ENCODE data around the gene ESPNL. TPM values are rescaled to one million over a fixed set of nuclear protein-coding genes. Genes with fewer than 3 reads are reported as not detected.

Gene ESPNL
- total RNA-seq, 1 donor from 2014 or later = 1.6 TPM

DNA sequence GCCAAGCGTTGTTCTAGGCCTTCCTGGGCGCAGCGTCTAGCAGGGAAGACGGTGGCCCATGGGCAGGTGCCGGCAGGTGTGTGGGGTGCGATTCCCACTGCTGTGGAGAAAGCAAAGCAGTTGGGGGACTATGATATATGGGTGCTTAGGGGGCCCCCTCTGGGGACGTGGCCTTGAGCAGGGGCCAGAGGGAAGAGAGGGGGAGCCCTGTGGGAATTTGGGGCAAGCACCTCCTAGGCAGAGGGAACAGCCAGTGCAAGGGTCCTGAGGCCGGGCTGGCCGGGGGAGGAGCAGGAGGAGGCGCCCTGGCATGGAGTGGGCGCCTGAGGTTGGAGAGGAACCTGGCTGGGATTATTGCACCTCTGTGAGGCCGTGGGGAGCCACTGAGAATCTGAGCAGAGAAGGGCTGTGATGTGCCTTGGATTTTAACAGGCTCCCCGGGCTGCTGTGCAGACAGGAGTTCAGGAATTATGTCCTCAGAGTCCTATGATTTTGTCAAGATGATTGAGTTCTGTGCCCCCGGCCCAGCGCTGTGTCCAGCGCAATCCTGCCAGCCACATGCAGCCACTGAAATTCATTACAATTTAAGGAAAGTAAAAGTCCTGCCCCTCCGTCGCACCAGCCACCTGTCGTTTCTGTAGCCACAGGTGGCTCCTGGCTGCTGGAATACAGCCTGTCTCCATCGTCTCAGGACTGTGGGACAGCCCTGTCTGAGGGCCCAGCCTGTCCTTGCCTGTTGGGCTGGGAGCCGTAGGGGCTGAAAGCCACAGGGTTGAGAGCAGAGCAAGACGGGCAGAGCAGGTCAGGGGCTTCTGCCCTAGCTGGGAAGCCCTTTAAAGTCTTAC is 29.2 kb downstream of the ESPNL start:
- Histone ChIP-seq H3K27ac (ENCODE audit: low read depth, low read length) (no peak overlapping the region), H3K4me1 (ENCODE audit: control insufficient read depth in 3 of 3, insufficient read depth in 3 of 3, low read length in 3 of 3) (peaks cover 0 to 9% (median 0%) of the 10 kb centered on the region in 3 donors), H3K27me3 (ENCODE audit: control insufficient read depth in 3 of 3, insufficient read depth in 3 of 3, low read length in 3 of 3) (no peaks in the 10 kb centered on the region), H3K9me3 (ENCODE audit: control insufficient read depth in 3 of 3, low read length in 3 of 3) (no peaks in the 10 kb centered on the region), H3K9ac (ENCODE audit: low read depth in 1 of 3, low read length in 3 of 3) (no peak overlapping the region), H3K4me3 (ENCODE audit: low read length in 3 of 3) (no peak overlapping the region), H3K36me3 (ENCODE audit: control insufficient read depth in 3 of 3, insufficient read depth in 3 of 3, low read length in 3 of 3) (no peaks in the 10 kb centered on the region)

GRCh38 chr2:238130111-238130695 is 30.1 kb downstream of the ESPNL start:
- peaks cover 0 to 14% (median 3%) of the 10 kb centered on the region in 3 donors for H3K4me1 ChIP-seq (ENCODE audit: control insufficient read depth in 3 of 3, insufficient read depth in 3 of 3, low read length in 3 of 3)
- no peaks in the 10 kb centered on the region for H3K27me3 ChIP-seq (ENCODE audit: control insufficient read depth in 3 of 3, insufficient read depth in 3 of 3, low read length in 3 of 3)
- H3K9ac ChIP-seq (ENCODE audit: low read depth in 1 of 3, low read length in 3 of 3) = no peak overlapping the region
- H3K9me3 ChIP-seq (ENCODE audit: control insufficient read depth in 3 of 3, low read length in 3 of 3) = no peaks in the 10 kb centered on the region
- H3K27ac ChIP-seq (ENCODE audit: low read depth, low read length) = no peak overlapping the region
- H3K36me3 ChIP-seq (ENCODE audit: control insufficient read depth in 3 of 3, insufficient read depth in 3 of 3, low read length in 3 of 3) = no peaks in the 10 kb centered on the region
- H3K4me3 ChIP-seq (ENCODE audit: low read length in 3 of 3) = no peak overlapping the region

DNA sequence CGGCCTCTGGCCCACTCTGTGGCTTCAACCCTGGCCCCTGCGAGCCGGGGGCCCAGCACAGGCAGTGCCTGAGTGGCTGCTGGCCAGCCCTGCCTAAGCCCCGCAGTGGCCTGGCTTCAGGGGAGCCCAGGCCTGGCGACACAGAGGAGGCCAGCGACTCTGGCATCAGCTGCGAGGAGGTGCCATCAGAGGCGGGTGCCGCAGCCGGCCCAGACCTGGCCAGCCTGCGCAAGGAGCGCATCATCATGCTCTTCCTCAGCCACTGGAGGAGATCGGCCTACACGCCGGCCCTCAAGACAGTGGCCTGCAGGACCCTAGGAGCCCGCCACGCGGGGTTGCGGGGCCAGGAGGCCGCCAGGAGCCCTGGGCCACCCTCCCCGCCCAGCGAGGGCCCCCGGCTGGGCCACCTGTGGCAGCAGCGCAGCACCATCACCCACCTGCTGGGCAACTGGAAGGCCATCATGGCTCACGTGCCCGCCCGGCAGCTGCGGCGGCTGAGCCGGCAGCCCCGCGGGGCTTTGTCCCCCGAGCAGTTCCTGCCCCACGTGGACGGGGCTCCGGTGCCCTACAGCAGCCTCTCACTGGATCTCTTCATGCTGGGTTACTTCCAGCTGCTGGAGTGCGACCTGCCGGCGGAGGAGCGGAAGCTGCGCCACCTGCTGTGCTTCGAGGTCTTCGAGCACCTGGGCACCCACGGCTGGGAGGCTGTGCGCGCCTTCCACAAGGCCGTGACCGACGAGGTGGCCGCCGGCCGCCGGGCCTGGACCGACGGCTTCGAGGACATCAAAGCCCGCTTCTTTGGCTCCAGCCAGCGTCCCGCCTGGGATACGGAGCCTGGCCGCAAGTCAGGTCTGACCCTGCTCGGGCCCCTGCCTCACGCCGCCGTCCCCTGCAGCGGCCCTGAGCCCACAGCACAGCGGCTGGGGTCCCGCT is 30.8 kb downstream of the ESPNL start:
- Histone ChIP-seq H3K4me1 (ENCODE audit: control insufficient read depth in 3 of 3, insufficient read depth in 3 of 3, low read length in 3 of 3) (peaks cover 4 to 22% (median 10%) of the 10 kb centered on the region in 3 donors), H3K27ac (ENCODE audit: low read depth, low read length) (no peak overlapping the region), H3K9me3 (ENCODE audit: control insufficient read depth in 3 of 3, low read length in 3 of 3) (no peaks in the 10 kb centered on the region), H3K36me3 (ENCODE audit: control insufficient read depth in 3 of 3, insufficient read depth in 3 of 3, low read length in 3 of 3) (no peaks in the 10 kb centered on the region), H3K9ac (ENCODE audit: low read depth in 1 of 3, low read length in 3 of 3) (no peak overlapping the region), H3K4me3 (ENCODE audit: low read length in 3 of 3) (no peak overlapping the region), H3K27me3 (ENCODE audit: control insufficient read depth in 3 of 3, insufficient read depth in 3 of 3, low read length in 3 of 3) (no peaks in the 10 kb centered on the region)

DNA sequence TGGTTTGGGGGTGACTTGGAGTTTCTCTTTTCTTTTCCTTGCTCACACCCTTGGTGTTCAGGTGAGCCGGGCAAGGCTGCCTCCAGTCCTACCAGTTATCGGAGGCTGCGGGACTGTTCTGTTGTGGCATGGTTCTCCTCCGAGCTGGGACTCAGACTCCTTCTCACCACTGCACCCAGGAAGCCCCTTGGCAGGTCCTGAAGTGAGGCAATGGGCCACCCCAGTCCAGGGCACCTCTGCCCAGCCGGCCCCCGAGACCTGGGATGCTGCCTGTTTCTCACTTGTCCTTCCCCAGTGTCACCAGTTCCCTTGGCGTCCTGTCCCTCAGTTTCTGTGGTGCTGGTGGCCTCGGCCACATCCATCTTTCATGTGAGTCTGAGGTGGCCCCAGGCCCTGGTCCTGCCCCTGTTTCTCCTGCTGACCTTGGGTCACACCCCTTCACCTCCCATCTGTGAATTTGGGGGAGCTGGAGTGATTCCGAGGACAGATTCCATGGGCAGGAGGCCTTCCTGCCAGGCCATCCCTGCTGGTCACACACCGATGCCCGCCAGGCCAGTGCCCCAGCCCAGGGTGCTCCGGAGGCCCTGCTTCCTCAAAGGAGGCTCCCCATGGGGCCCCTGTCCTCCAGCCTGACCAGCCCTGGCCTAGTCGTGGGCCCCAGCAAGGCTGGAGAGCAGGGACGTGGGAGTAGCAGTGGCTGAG is 31.8 kb downstream of the ESPNL start:
- Histone ChIP-seq H3K9ac (ENCODE audit: low read depth in 1 of 3, low read length in 3 of 3) (no peak overlapping the region), H3K4me1 (ENCODE audit: control insufficient read depth in 3 of 3, insufficient read depth in 3 of 3, low read length in 3 of 3) (peaks cover 10 to 29% (median 20%) of the 10 kb centered on the region in 3 donors), H3K9me3 (ENCODE audit: control insufficient read depth in 3 of 3, low read length in 3 of 3) (no peaks in the 10 kb centered on the region), H3K36me3 (ENCODE audit: control insufficient read depth in 3 of 3, insufficient read depth in 3 of 3, low read length in 3 of 3) (no peaks in the 10 kb centered on the region), H3K27ac (ENCODE audit: low read depth, low read length) (no peak overlapping the region), H3K4me3 (ENCODE audit: low read length in 3 of 3) (no peak overlapping the region), H3K27me3 (ENCODE audit: control insufficient read depth in 3 of 3, insufficient read depth in 3 of 3, low read length in 3 of 3) (no peaks in the 10 kb centered on the region)

DNA sequence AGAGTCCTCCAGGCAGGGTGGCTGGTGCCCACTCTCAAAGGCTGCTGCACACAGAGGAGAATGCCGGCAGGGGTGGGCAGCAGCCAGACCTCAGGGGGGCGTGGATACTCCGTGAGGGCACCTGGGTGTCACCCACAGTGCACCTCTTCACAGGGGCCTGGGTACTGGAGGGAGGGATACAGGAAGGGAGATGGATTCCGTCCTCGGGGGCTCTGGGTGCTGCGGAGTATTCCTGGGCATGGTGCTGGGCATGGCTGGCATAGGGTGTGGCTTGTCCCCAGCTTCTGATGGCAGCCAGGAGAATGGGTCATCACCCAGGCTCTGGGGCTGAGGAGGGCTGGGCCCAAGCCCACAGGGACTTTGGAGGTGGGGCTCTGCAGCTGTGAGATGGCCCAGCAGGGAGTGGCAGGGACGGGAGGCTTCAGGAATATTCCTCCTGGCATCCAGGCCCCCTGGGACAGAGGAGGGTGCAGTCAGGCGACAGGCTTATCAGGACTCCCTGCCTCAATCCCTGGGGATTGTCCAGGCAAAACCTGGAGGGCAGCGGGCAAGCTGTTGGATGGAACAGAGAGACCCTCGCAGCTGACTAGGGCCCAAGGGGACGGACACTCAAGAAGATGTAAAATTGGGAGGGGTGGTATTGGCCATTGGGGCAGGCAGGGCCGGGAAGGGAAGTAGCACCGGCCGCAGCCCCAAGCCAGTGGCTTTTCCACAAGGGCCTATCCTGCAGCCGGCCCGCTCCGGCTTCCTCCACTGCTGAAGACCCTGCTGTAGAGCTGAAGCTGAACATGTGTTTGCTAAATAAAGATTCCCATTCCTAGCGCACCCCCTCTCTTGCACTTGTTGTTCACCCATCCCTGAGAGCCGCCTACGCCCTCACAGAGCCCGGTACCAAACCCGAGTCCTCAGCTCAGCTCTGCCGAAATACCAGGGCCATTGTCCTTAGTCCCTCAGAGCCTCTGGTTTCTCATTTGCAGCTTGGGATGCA is 32.6 kb downstream of the ESPNL start:
- Histone ChIP-seq H3K27me3 (ENCODE audit: control insufficient read depth in 3 of 3, insufficient read depth in 3 of 3, low read length in 3 of 3) (no peaks in the 10 kb centered on the region), H3K4me1 (ENCODE audit: control insufficient read depth in 3 of 3, insufficient read depth in 3 of 3, low read length in 3 of 3) (peaks cover 18 to 37% (median 28%) of the 10 kb centered on the region in 3 donors), H3K9me3 (ENCODE audit: control insufficient read depth in 3 of 3, low read length in 3 of 3) (no peaks in the 10 kb centered on the region), H3K9ac (ENCODE audit: low read depth in 1 of 3, low read length in 3 of 3) (no peak overlapping the region), H3K27ac (ENCODE audit: low read depth, low read length) (no peak overlapping the region), H3K36me3 (ENCODE audit: control insufficient read depth in 3 of 3, insufficient read depth in 3 of 3, low read length in 3 of 3) (no peaks in the 10 kb centered on the region), H3K4me3 (ENCODE audit: low read length in 3 of 3) (no peak overlapping the region)

GRCh38 chr2:238133499-238134392 is 33.6 kb downstream of the ESPNL start:
- Histone ChIP-seq H3K9ac (ENCODE audit: low read depth in 1 of 3, low read length in 3 of 3) (no peak overlapping the region), H3K4me3 (ENCODE audit: low read length in 3 of 3) (no peak overlapping the region), H3K27ac (ENCODE audit: low read depth, low read length) (no peak overlapping the region), H3K27me3 (ENCODE audit: control insufficient read depth in 3 of 3, insufficient read depth in 3 of 3, low read length in 3 of 3) (no peaks in the 10 kb centered on the region), H3K36me3 (ENCODE audit: control insufficient read depth in 3 of 3, insufficient read depth in 3 of 3, low read length in 3 of 3) (no peaks in the 10 kb centered on the region), H3K9me3 (ENCODE audit: control insufficient read depth in 3 of 3, low read length in 3 of 3) (no peaks in the 10 kb centered on the region), H3K4me1 (ENCODE audit: control insufficient read depth in 3 of 3, insufficient read depth in 3 of 3, low read length in 3 of 3) (peaks cover 24 to 42% (median 37%) of the 10 kb centered on the region in 3 donors)

DNA sequence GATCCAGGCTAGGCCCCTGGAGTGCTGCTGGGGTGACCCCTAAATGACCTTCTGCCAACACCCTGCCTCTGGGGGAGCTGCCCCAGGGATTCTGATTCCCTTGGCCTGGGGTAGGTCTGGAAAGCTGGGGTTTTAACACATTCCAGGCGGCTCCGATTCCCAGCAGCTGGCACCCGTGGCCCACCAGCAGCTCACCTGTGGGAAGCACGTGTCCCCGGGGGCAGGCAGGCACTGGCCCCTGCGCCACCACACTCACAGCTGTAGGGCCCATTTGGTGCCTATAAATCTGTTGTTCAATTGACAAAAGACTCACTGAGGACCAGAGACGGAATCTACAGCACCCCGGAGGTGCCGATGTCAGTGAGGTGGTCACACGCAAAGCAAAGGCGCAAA is 34.2 kb downstream of the ESPNL start:
- H3K9ac ChIP-seq (ENCODE audit: low read depth in 1 of 3, low read length in 3 of 3) = peak overlapping the region in 1 of 3 donors; percentile 45
- no peak overlapping the region for H3K27ac ChIP-seq (ENCODE audit: low read depth, low read length)
- H3K36me3 ChIP-seq (ENCODE audit: control insufficient read depth in 3 of 3, insufficient read depth in 3 of 3, low read length in 3 of 3) = no peaks in the 10 kb centered on the region
- H3K9me3 ChIP-seq (ENCODE audit: control insufficient read depth in 3 of 3, low read length in 3 of 3) = no peaks in the 10 kb centered on the region
- no peak overlapping the region for H3K4me3 ChIP-seq (ENCODE audit: low read length in 3 of 3)
- peaks cover 24 to 45% (median 44%) of the 10 kb centered on the region in 3 donors for H3K4me1 ChIP-seq (ENCODE audit: control insufficient read depth in 3 of 3, insufficient read depth in 3 of 3, low read length in 3 of 3)
- no peaks in the 10 kb centered on the region for H3K27me3 ChIP-seq (ENCODE audit: control insufficient read depth in 3 of 3, insufficient read depth in 3 of 3, low read length in 3 of 3)

- Histone ChIP-seq H3K36me3 (ENCODE audit: control insufficient read depth in 3 of 3, insufficient read depth in 3 of 3, low read length in 3 of 3) (peaks cover under 1 to 5% (median 4%) of the 10 kb centered on the region in 3 donors), H3K9ac (ENCODE audit: low read depth in 1 of 3, low read length in 3 of 3) (peak overlapping the region in 2 of 3 donors; percentile 24 to 33), H3K27ac (ENCODE audit: low read depth, low read length) (peak overlapping the region; percentile 94), H3K9me3 (ENCODE audit: control insufficient read depth in 3 of 3, low read length in 3 of 3) (no peaks in the 10 kb centered on the region), H3K27me3 (ENCODE audit: control insufficient read depth in 3 of 3, insufficient read depth in 3 of 3, low read length in 3 of 3) (no peaks in the 10 kb centered on the region), H3K4me1 (ENCODE audit: control insufficient read depth in 3 of 3, insufficient read depth in 3 of 3, low read length in 3 of 3) (peaks cover 36 to 58% (median 56%) of the 10 kb centered on the region in 3 donors), H3K4me3 (ENCODE audit: low read length in 3 of 3) (no peak overlapping the region)
These were observed 35.5 kb downstream of the ESPNL start for GRCh38 chr2:238135601-238136150.

Data from skeletal muscle tissue (tissue), 4 donors.